ENCODE data around the gene TSSK3.

DNA sequence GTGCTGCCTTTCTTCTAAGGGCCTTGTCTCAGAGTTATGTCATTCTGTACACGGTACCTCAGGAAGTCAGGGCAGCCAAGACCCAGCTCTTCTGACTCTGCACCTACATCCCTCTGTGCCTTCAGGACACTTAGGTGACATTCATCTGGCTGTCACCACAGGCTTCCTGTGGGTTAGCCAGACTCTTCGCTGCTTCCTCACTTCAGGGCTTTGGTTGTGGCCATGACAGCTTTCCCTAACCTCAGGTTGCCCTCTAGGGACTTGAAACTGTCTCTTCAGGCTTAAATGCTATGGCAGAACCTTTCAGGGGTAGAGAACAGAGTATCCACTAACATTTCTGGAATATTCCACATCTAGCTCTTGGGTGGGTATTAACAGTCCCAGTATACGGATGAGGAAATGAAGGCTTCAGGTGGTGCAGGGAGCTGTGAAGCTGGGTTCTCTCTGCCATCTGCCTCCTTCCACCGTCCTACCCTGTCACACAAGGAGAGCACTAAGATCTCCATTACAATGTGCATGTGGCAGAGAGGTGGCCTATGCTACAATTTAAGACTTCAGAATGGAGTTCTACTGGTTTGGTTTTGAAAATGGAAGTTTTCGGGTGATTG is 9.9 kb downstream of the TSSK3 start:
- TF ChIP-seq, protein P1, sequence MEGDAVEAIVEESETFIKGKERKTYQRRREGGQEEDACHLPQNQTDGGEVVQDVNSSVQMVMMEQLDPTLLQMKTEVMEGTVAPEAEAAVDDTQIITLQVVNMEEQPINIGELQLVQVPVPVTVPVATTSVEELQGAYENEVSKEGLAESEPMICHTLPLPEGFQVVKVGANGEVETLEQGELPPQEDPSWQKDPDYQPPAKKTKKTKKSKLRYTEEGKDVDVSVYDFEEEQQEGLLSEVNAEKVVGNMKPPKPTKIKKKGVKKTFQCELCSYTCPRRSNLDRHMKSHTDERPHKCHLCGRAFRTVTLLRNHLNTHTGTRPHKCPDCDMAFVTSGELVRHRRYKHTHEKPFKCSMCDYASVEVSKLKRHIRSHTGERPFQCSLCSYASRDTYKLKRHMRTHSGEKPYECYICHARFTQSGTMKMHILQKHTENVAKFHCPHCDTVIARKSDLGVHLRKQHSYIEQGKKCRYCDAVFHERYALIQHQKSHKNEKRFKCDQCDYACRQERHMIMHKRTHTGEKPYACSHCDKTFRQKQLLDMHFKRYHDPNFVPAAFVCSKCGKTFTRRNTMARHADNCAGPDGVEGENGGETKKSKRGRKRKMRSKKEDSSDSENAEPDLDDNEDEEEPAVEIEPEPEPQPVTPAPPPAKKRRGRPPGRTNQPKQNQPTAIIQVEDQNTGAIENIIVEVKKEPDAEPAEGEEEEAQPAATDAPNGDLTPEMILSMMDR (IDR thresholded peaks at IDR 0.05), result no peak
- no peak for TF ChIP-seq EZH2 (IDR thresholded peaks at IDR 0.05; ENCODE audit: borderline replicate concordance, insufficient read depth, low read depth, low read length, poor library complexity, severe bottlenecking)

Measured in B cell (primary cell).